CD14-positive monocyte (primary cell): ENCODE data around the gene PITRM1. TPM values are rescaled to one million over a fixed set of nuclear protein-coding genes. Genes with fewer than 3 reads are reported as not detected.

Source experiments
- DNase-seq, 3 donors: peaks; one replicate each; pipeline ENCODE4 v3.0.0-alpha.2; 2011 to 2022
- H2AFZ ChIP-seq: 2 replicates; pipeline ENCODE4 v1.6.0; 2012; ENCODE audit warnings: mild to moderate bottlenecking, low read depth, low read length, inconsistent platforms; ENCODE audit not compliant: insufficient read depth, poor library complexity, severe bottlenecking
- H3K27ac ChIP-seq, 2 donors: 1 replicate in 1 of 2; 2 replicates in 1 of 2; pipeline ENCODE4 v1.5.1; 2012 to 2013; ENCODE audit warnings: low read length in 2 of 2, control low read depth in 1 of 2, inconsistent platforms in 1 of 2, low read depth in 1 of 2, mild to moderate bottlenecking in 1 of 2
- H3K27me3 ChIP-seq, 2 donors: one replicate each; pipeline versions ENCODE4 v1.6.0 to v1.6.1; 2011 to 2013; ENCODE audit warnings: low read length in 2 of 2; ENCODE audit not compliant: control insufficient read depth in 2 of 2, insufficient read depth in 2 of 2
- H3K36me3 ChIP-seq, 2 donors: replicated peaks in 1 of 2; 1 replicate in 1 of 2; 2 replicates in 1 of 2; pipeline versions ENCODE4 v1.5.1 to v1.6.1; 2012 to 2013; ENCODE audit warnings: low read length in 2 of 2, control low read depth in 1 of 2, inconsistent platforms in 1 of 2, mild to moderate bottlenecking in 1 of 2; ENCODE audit not compliant: insufficient read depth in 2 of 2, control insufficient read depth in 1 of 2
- H3K4me1 ChIP-seq, 2 donors: 1 replicate in 1 of 2; 2 replicates in 1 of 2; pipeline versions ENCODE4 v1.5.1 to v1.6.1; 2012 to 2013; ENCODE audit warnings: low read length in 2 of 2, control low read depth in 1 of 2, inconsistent platforms in 1 of 2, mild to moderate bottlenecking in 1 of 2, moderate library complexity in 1 of 2; ENCODE audit not compliant: insufficient read depth in 2 of 2, control insufficient read depth in 1 of 2
- H3K4me2 ChIP-seq: replicated peaks from 2 replicates; pipeline ENCODE3; 2012; ENCODE audit warnings: low read length, moderate library complexity, mild to moderate bottlenecking; ENCODE audit not compliant: poor library complexity, severe bottlenecking; ENCODE audit errors: extremely low read depth
- H3K4me3 ChIP-seq, 3 experiments: fragments of 200-600 bp in 1 of 3; sonication (generic) in 1 of 3; replicated peaks in 1 of 3; 1 replicate in 2 of 3; 2 replicates in 1 of 3; pipeline ENCODE4 v1.5.1; 2011 to 2013; ENCODE audit warnings: low read length in 3 of 3, mild to moderate bottlenecking in 3 of 3, control low read depth in 2 of 3, low read depth in 2 of 3, inconsistent platforms in 1 of 3, moderate library complexity in 1 of 3
- H3K79me2 ChIP-seq: 2 replicates; pipeline ENCODE4 v1.6.0; 2012; ENCODE audit warnings: mild to moderate bottlenecking, control low read depth, inconsistent platforms, low read length, moderate library complexity; ENCODE audit not compliant: insufficient read depth
- H3K9ac ChIP-seq: 2 replicates; pipeline ENCODE4 v1.6.0; 2017; ENCODE audit warnings: low read length, mild to moderate bottlenecking; ENCODE audit not compliant: insufficient read depth, poor library complexity, severe bottlenecking
- H3K9me3 ChIP-seq, 2 donors: replicated peaks in 1 of 2; 1 replicate in 1 of 2; 2 replicates in 1 of 2; pipeline versions ENCODE4 v1.5.1 to v1.6.1; 2012 to 2013; ENCODE audit warnings: low read length in 2 of 2, control low read depth in 1 of 2; ENCODE audit not compliant: control insufficient read depth in 1 of 2, insufficient read depth in 1 of 2
- H4K20me1 ChIP-seq: 2 replicates; pipeline ENCODE4 v1.6.0; 2012; ENCODE audit warnings: mild to moderate bottlenecking, low read length, control low read depth, moderate library complexity; ENCODE audit not compliant: insufficient read depth
- H3K27ac Mint-ChIP-seq, 7 donors: one replicate each; pipeline ENCODE4 v1.8.0; 2020; ENCODE audit warnings: mild to moderate bottlenecking in 7 of 7, mixed read lengths in 7 of 7, moderate library complexity in 6 of 7, inconsistent platforms in 2 of 7
- H3K27me3 Mint-ChIP-seq, 3 donors: one replicate each; pipeline ENCODE4 v1.8.0; 2021 to 2022; ENCODE audit warnings: low read depth in 3 of 3, mild to moderate bottlenecking in 3 of 3, mixed read lengths in 3 of 3, moderate library complexity in 3 of 3, inconsistent platforms in 1 of 3
- H3K36me3 Mint-ChIP-seq, 2 donors: one replicate each; pipeline ENCODE4 v1.8.0; 2020; ENCODE audit warnings: mixed read lengths in 2 of 2, inconsistent platforms in 1 of 2, mild to moderate bottlenecking in 1 of 2
- H3K4me1 Mint-ChIP-seq: one replicate; pipeline ENCODE4 v1.8.0; 2020; ENCODE audit warnings: mild to moderate bottlenecking, mixed read lengths
- H3K4me3 Mint-ChIP-seq, 2 donors: one replicate each; pipeline ENCODE4 v1.8.0; 2020; ENCODE audit warnings: mild to moderate bottlenecking in 2 of 2, mixed read lengths in 2 of 2, moderate library complexity in 1 of 2
- H3K9me3 Mint-ChIP-seq, 7 donors: one replicate each; pipeline ENCODE4 v1.8.0; 2020 to 2022; ENCODE audit warnings: mixed read lengths in 7 of 7, mild to moderate bottlenecking in 6 of 7, moderate library complexity in 6 of 7, inconsistent platforms in 2 of 7
- WGBS: methylation state at CpG from one replicate; pipeline ENCODE4 v1.1.5; 2013; ENCODE audit warnings: missing lambda C conversion rate; ENCODE audit not compliant: insufficient coverage; 5-methylcytosine and 5-hydroxymethylcytosine counted together
- intact Hi-C, 2 donors: fragments of 100-400 bp; cut with micrococcal nuclease; formaldehyde crosslinking; loops; one replicate each; pipeline versions ENCODE4 v1.15.0 to v1.15.1; 2023
- polyA plus RNA-seq, 3 donors: library from polyadenylated mRNA; depleted of rRNA in 1 of 3; unstranded in 2 of 3; stranded (reverse) in 1 of 3; fragments of 300-500 nt in 2 of 3; fragments of >200 nt in 1 of 3; fragmentation: Illumina TruSeq in 2 of 3; gene quantifications; 1 replicate in 2 of 3; 2 replicates in 1 of 3; pipeline ENCODE4 v1.2.3, GENCODE V29; 2012 to 2021
- TF ChIP-seq, protein P1 (sequence below): fragments of 200-600 bp; IDR thresholded peaks from one replicate; pipeline ENCODE4 v1.8.0; 2022; ENCODE audit warnings: antibody characterized with exemption, mild to moderate bottlenecking

Gene PITRM1
- polyA plus RNA-seq, 3 donors, result 15.3 to 45.7 (median 23.2) TPM

DNA sequence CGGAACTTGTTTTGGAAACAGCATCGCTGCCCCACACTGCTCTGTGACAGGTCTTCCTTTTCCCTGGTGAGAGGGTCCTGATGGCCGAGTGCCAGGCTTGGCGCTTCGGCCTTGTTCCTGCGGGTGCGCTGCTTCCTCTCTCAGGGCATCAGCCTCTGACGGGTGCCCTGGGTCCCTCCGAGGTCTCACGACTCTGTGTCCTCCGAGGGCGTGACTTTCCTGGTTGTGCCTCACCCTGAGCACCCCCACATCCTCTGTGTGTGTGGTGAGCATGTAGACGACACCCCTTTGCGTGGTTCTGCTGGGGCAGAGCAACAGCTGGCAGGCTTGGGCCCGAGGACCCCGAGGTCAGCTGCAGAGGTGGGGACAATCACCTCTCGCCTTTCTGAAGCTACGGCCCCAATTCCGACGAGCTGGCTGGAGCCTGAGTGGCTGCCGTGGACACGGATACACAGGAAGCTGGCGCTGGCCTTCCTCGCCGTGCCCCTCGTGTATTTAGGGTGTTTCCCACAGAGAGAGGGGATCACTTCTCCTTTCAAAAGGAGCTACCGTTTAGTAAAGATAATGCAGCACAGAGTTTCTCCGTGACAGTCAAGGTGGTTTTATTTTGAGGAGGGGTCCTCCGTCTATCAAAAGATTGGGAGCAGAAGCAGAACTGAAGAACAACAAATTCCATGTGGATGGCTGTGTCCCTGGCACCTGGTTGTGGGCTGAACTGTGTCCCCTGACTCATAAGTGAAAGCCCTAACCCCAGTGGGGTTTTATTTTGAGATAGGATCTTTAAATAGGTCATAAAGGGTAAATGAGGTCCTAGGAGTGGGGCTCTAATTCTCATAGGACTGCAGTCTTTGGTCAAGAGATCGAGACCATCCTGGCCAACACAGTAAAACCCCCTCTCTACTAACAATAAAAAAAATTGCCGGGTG is 36.2 kb upstream of the PITRM1 start:
- H3K36me3 Mint-ChIP-seq, result no peaks in the 10 kb centered on the region
- peak overlapping the region; percentile 16 to 70 for H3K4me3 Mint-ChIP-seq
- Histone ChIP-seq H3K36me3 (no peaks in the 10 kb centered on the region), H3K4me2 (peak overlapping the region; percentile 53), H3K79me2 (no peaks in the 10 kb centered on the region), H3K9me3 (no peaks in the 10 kb centered on the region), H3K27ac (no peak overlapping the region), H3K4me1 (peaks cover 9 to 15% of the 10 kb centered on the region in 2 donors), H4K20me1 (no peaks in the 10 kb centered on the region), H2AFZ (peak overlapping the region; percentile 56), H3K9ac (peak overlapping the region; percentile 27), H3K4me3 (peak overlapping the region in 1 of 3 experiments; percentile 48), H3K27me3 (no peaks in the 10 kb centered on the region)
- TF ChIP-seq, protein P1, sequence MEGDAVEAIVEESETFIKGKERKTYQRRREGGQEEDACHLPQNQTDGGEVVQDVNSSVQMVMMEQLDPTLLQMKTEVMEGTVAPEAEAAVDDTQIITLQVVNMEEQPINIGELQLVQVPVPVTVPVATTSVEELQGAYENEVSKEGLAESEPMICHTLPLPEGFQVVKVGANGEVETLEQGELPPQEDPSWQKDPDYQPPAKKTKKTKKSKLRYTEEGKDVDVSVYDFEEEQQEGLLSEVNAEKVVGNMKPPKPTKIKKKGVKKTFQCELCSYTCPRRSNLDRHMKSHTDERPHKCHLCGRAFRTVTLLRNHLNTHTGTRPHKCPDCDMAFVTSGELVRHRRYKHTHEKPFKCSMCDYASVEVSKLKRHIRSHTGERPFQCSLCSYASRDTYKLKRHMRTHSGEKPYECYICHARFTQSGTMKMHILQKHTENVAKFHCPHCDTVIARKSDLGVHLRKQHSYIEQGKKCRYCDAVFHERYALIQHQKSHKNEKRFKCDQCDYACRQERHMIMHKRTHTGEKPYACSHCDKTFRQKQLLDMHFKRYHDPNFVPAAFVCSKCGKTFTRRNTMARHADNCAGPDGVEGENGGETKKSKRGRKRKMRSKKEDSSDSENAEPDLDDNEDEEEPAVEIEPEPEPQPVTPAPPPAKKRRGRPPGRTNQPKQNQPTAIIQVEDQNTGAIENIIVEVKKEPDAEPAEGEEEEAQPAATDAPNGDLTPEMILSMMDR, result no peak
- peak; percentile 2 to 33 (median 24) for DNase-seq
- intact Hi-C loops, result no loop called here
- H3K27me3 Mint-ChIP-seq, result peaks cover 6 to 8% (median 8%) of the 10 kb centered on the region in 3 donors
- H3K27ac Mint-ChIP-seq, result peak overlapping the region in 4 of 7 donors; percentile 37 to 79 (median 64)
- 54% methylated on average over 21 of the region's 31 CpGs for WGBS
- peaks cover 18% of the 10 kb centered on the region for H3K4me1 Mint-ChIP-seq
- peaks cover 0 to 1% (median 0%) of the 10 kb centered on the region in 7 donors for H3K9me3 Mint-ChIP-seq

DNA sequence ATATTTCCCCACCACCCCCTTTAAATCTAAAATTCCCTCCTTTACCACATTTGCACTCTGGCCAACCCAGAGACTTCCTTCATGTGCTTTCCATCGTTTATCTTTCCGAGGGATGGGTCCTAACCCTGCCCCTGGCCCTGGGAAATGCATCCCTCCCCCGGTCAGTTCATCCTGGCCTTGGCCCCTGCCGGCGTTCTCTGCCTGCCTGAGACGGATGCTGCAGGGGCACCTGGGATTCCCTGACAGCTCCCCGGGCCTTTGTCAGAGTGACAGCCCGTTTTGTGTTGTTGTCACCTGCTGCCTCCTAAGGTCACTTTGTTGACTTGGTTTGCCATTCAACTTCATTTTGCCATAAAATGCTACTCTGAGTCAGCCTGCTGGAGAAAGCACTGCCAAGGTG is 34.8 kb upstream of the PITRM1 start:
- TF ChIP-seq, protein P1, result no peak
- H3K27ac ChIP-seq, result no peak overlapping the region
- Mint-ChIP-seq H3K4me1 (peaks cover 18% of the 10 kb centered on the region), H3K27me3 (peaks cover 6 to 8% (median 8%) of the 10 kb centered on the region in 3 donors), H3K36me3 (no peaks in the 10 kb centered on the region), H3K9me3 (peaks cover 0 to 1% (median 0%) of the 10 kb centered on the region in 7 donors), H3K27ac (no peak overlapping the region), H3K4me3 (no peak overlapping the region)
- intact Hi-C loops, result no loop called here
- H3K4me3 ChIP-seq, result no peak overlapping the region
- no peaks in the 10 kb centered on the region for H3K9me3 ChIP-seq
- WGBS, result 98% methylated on average over 8 of the region's 8 CpGs
- no peak overlapping the region for H2AFZ ChIP-seq
- no peaks in the 10 kb centered on the region for H4K20me1 ChIP-seq
- H3K27me3 ChIP-seq, result no peaks in the 10 kb centered on the region
- H3K9ac ChIP-seq, result no peak overlapping the region
- H3K4me2 ChIP-seq, result no peak overlapping the region
- H3K79me2 ChIP-seq, result no peaks in the 10 kb centered on the region
- no peaks in the 10 kb centered on the region for H3K36me3 ChIP-seq
- H3K4me1 ChIP-seq, result peaks cover 9 to 15% of the 10 kb centered on the region in 2 donors
- DNase-seq, result no peak
